GF-D8 (cell line): ENCODE measurements around the gene RDX.

ENCODE experiments used
- DNase-seq: peaks from one replicate; lab custom pipeline; 2025; lab: John Stamatoyannopoulos, UW

RDX gene

GRCh38 chr11:110130642-110131238 is 165.7 kb downstream of the RDX start:
- DNase-seq = no peak

GRCh38 chr11:110128161-110128560 is 168.3 kb downstream of the RDX start:
- DNase-seq = no peak

GRCh38 chr11:110126936-110127335 is 169.5 kb downstream of the RDX start:
- no peak for DNase-seq

GRCh38 chr11:110125632-110126031 is 170.8 kb downstream of the RDX start:
- no peak for DNase-seq
